HS-5 (cell line): ENCODE data around the gene ELK4.

ENCODE experiments used
- DNase-seq: peaks from one replicate; pipeline ENCODE4 v3.0.0-alpha.2; 2012; ENCODE audit warnings: low read depth

The ELK4 gene

DNA sequence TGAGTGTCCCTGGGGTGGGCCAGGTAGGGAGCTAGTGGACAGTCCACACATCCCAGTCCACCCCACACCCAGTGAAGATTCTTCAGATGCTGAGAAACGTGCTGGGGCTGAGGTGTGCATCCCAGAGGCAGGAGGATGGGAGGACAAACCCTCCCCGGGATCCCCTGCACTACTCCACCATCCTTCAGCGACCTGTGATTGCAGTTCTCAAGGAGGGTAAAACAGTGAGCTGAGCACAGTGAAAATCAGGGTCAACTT, 51.0 kb downstream of the ELK4 start:
- DNase-seq = no peak

- no peak for DNase-seq
These were observed 51.5 kb downstream of the ELK4 start for GRCh38 chr1:205580140-205580922.

- no peak for DNase-seq
These were observed 52.1 kb downstream of the ELK4 start for GRCh38 chr1:205579711-205580110.

- no peak for DNase-seq
These were observed 52.8 kb downstream of the ELK4 start for GRCh38 chr1:205578780-205579571.

DNA sequence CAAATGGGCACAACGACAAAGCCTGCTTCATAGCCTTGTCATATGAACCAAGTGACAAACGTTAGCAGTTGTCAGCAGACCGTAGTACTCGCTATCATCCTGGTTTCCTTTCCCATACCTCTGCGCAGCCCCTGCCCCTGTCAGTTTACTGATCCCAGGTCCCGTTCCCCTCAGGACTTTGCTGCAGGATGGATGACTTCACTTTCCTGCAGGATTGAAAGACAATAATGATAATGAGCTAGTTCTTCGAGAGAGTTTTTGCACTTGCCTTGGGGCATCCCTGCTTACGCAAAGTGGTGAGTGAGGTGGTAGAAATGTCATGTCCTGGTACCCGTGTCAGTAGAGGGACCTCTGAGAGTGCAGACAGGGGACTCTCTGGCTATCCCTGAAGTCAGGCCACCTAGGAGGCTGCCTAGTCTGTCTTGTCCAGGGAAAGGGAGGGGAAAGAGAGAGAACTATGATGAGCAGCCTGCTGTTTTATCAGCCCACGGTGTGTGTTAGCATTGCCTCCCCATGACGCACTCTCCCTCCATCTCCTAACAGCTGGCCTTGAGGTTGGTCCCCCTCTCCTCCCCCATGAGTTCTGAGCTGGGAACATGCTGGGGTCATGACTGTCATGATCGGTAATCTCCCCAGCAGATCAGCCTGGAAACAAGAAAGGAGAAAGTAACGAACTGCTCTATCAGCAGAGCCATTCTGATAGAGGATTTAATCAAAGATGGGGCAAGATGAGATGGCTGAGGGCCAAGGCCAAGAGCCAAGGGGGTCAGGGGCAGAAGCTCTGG, 53.7 kb downstream of the ELK4 start:
- DNase-seq = no peak

GRCh38 chr1:205576805-205577761, 54.7 kb downstream of the ELK4 start:
- no peak for DNase-seq

GRCh38 chr1:205576011-205576410, 55.8 kb downstream of the ELK4 start:
- DNase-seq = no peak

GRCh38 chr1:205575294-205575885, 56.4 kb downstream of the ELK4 start:
- DNase-seq = no peak

DNA sequence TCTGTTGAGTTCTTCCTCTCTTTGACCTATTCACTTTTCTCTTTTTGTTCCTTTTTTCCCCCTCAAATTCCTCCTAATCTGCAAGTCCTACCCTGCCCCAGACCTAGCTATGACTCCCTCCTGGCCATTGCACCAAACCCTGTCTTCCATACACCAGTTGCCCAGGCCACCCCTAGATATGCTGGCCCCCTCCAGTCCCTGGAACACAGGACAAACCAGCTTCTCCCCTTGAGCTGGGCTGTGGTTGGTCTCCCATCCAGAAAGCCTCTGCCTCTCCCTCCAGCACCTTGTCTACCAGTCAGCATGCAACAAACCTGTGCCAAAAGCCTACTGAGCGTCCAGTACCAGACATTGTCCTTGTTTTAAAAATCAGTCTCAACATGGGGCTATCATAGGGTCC, 59.4 kb downstream of the ELK4 start:
- no peak for DNase-seq

DNA sequence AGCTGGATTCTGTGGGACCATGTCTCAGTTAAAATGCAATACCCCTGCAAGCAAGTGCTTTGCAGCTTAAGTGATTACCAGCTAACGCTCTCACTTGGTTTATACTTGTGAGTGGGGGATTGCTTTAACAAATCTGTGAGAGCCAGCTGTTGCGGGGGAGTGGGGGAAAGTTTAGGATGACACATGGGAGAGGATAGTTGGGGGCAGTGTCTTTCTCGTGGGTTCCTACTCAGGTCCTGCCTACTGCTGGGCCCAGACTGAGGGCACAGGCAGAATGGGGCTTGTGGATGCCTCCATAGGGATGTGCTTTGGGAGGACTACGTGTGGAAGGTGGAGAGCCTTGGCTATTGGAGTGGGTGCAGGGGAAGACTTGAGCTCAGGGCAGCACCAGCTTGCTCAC, 60.1 kb downstream of the ELK4 start:
- DNase-seq = no peak

GRCh38 chr1:205570796-205571537, 60.8 kb downstream of the ELK4 start:
- DNase-seq = no peak

DNA sequence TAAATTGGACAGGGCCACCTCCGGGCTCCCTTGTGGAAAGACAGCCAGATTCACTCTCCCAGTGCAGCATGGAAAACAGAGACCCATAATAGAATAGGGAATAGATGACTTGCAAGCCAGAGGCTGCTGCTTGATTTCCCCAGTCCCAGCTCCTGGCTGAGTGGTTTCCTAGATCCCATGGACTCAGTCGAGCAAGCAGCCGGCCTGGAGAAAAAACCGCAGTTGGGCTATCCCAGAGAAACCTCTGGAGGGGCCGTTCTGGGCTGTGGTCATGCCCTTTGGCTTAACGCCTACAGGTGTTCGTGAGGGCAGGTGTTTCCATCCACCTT, 61.7 kb downstream of the ELK4 start:
- DNase-seq = no peak

- no peak for DNase-seq
These were observed 62.2 kb downstream of the ELK4 start for GRCh38 chr1:205569411-205570172.

DNA sequence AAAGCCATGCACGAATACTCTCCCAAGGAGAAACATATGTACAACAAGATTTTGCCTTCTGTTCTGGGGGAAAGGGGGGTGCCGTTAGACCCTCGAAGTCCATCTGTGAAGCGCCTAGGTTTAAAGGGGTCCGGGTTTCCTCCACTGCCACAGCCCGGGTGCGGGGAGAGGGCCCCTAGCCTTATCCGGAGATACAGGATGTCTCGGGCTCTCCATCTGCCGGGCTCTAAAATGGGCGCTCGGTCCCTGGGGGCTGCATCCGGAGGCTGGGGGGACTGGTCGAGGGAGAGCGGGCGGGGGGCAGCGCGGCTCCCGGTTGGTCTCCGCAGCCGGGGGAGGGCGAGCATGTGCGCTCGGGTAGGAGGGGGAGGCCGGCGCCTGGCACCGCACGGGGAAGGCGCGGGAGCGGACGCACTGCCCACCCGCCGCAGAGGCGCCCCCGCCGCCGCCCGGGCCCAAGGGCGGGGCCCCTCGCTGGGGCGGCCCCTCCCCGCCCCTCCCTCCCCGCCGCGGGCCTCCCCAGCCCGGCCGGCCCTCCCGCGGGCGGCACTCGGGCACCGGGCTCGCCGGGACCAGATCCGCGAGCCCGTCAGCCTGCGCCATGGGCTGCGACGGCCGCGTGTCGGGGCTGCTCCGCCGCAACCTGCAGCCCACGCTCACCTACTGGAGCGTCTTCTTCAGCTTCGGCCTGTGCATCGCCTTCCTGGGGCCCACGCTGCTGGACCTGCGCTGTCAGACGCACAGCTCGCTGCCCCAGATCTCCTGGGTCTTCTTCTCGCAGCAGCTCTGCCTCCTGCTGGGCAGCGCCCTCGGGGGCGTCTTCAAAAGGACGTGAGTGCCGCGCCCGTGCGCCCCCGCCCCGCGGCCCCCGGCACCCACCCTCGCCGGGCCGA, 63.1 kb downstream of the ELK4 start:
- no peak for DNase-seq

DNA sequence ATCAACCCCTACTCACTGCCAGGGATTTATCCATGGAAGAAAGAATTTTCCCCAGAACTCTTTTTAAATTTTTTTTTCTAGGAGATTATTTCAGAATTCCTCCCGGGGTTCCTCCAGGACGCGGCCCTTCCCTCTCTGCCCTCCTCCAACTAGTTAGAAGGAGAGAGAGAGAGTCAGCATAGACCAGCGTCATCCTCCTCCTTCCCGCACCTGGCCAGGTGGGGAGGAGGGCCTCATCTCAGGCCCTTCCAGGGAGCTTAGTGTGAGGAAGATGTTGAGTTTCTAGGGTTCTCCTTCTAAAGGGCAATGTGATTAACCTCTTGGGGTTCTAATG, 63.7 kb downstream of the ELK4 start:
- no peak for DNase-seq

GRCh38 chr1:205567716-205568115, 64.1 kb downstream of the ELK4 start:
- DNase-seq = no peak

DNA sequence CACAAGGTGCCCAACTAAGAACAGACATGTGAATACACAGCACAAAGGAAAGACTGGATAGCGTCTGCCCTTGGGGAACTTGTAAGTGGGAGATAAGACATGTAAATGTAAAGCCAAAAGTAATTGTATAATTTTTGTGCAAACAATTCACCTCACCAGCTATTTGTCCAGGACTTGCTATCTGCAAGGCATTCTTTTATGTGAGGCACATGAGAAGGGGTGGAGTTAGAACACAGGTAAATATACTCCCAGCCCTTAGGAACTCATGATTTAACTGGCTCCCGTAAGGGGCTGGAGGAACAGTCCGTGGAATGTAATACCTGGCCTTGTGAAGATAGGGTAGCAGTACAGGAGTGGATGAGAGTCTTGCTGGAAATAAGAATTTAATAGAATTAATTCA, 66.0 kb downstream of the ELK4 start:
- no peak for DNase-seq

DNA sequence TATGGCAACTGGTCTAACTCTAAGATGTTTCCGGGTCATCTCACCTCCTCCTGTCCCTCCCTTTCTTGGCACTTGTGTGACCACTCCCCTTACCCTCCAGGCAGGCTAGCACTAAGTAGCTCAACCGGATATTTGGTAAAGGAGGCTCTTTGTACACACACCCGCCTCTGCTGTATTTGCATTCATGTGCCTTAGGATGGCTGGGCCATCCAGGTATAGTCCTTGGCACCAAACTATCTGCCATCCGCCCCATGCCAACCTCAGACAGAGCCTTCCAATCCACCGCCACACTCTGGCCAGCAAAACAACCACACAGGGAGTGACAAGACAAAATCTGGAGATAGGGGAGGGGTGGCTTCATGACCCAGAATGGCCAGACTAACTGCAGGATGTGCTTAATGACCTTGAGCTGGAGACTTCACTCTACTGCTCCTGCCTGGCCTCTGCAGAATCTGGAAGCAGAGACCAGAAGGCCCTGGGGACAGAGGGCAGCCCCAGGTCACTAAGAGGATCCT, 67.8 kb downstream of the ELK4 start:
- no peak for DNase-seq
